DMS53 (cell line): ENCODE data around the gene PSMC1.

Experiments
- DNase-seq: peaks from one replicate; lab custom pipeline; 2025; lab: John Stamatoyannopoulos, UW

Gene PSMC1

DNA sequence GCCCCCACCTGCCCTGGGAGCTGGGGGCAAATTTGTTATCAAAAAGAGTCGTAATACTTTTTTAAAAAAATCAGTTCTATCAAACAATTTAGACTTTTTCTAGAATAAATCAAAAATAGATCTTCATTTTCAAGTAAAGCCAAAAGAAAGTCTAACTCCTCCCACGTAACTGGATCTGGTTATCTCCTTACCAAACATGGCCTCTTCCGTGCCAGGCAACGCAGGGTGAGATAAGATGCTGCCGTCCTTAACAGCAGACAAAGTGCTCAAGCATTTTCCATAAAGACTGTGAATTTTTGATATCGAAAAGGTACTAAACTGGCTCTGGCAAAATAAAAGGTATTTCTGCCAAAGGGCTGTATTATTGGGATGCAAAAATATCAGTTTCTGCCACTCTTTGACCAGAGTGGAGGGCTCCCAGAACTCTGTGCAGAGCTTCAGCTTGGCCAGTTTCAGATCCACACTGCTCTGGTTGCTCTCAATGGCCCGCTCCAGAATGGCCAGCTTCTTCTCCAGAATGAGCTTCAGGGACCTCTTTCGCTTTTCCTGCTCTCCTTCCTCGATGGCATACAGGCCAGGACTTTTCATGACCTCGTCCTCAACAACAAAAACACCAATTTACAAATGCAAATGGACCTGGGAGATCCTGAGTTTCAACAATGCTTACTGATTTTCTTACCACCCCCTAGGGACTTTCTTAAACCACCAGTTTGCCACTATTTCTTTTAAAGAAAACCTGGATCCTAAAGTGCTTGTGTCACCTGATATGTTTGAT is 46.4 kb downstream of the PSMC1 start:
- no peak for DNase-seq

DNA sequence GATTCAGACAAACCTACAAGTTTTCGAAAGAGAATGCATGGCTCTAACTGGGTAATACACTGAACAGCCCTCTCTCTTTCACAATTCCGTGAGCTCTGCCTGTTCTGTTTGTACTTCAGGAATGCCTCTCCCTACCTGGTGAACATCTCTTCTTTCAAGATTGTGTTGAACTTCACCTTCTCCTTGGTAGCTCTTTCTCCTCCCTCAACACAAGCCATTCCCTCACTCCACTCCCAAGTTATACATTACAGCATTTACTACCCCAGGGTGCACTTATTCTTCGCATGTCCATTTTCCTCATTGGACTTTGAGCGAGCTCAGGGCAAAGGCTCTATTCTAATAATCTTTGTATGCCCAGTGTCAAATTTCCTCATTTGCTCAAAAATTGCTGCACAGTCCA is 47.1 kb downstream of the PSMC1 start:
- DNase-seq, result no peak

DNA sequence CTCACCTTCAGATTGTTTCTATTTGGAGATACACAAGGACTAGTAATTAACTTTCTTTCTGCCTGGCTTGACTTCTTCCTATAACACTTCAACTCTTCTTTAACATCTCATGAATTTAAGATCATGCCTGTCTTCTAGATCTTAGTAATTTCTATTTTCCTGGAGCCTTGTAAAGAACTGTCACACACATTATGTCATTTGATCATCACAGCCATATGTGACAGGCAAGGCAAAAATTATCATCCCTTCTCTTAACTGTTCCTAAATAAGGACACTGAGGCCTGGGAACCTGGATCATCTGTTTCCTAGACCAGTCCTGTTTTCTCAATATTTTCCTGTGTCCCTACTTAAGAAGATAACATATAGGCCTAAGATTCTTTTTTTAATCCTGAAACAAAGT is 48.1 kb downstream of the PSMC1 start:
- no peak for DNase-seq

DNA sequence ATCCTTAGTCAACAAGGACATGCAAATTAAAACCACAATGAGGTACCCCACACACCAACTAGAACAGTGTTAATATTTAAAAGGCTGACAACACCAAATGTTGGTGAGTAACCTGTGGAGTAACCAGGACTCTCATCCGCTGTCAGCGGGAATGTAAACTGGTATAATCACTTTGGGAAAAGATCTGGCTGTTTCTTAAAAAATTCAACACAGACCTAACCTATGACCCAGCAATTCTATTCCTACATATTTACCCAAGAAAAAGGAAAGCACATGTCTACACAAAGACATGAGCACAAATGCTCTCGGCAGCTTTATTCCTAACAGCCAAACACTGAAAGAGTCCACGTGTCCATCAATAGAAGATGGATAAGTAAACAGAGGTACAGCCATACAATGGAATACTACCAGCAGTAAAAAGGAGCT is 48.8 kb downstream of the PSMC1 start:
- no peak for DNase-seq

DNA sequence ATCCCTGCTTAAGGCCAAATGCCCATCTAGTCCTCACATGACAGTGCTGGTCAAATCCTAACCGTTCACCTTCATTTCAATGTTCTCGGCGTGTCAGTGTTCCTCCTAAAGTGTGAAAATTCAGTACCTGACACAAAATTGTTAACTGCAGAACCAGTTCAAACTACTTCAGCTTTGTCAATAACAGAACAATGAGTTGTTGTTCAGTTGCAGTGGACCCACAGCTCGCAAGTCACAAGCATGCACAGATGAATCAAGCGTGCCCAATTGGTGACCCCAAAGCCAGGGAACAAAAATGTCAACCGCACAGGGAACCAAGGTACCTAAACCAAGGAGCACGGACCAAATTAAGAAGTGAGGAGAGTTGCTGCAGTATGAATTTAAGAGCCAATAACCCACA is 52.2 kb downstream of the PSMC1 start:
- no peak for DNase-seq

DNA sequence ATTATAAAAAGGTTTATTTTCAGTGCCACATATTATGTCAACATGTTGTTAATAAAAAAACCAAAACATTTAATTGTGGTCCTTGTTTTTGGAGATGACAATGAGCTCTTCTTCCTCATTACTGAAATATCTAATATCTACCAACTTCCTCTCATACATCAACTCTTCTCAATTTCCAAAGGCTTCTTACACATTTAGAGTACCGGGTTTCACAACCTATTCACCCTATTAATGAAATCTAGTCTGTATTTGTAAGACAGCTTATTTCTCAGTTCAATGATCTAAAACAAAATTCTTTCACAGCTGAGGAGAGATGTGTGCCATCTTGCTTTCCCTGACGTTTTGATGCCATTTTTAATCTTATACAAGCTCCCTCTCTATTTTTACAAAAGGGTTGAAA is 60.9 kb downstream of the PSMC1 start:
- DNase-seq, result no peak

DNA sequence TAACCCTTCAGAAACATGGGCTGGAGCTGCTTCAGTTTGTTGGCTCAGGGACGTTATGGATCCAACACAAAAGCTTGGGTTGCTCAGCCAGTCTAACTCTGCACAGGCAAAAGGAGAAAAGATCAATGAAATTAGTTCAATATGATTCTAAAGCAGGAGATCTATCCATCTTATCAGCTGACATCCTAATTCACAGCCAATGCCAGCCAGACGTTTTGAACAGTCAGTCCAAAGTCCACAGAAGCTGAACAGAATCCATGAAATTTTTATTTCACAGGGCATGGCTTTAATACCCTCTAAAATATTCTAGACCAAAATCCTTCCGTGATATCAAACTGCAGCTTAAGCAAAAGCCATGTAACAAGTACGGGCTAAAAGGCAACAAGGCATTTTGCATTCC is 61.7 kb downstream of the PSMC1 start:
- no peak for DNase-seq

DNA sequence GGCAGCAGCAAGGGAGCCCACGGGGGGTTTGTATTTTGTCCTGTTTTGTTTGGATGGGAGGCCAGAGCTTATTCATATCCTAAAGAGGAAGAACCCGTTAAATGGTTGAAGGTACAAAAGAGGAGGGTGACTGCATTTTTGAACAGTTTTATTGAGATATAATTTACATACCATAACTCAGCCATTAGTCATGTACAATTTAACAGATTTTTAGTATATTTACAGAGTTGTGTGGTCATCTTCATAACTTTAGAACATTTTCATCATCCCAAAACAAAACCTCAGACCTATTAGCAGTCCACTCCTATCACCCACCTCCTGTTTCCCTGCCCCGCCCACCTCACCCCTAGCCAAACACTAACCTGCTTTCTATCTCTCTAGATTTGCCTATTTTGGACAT is 62.8 kb downstream of the PSMC1 start:
- no peak for DNase-seq

DNA sequence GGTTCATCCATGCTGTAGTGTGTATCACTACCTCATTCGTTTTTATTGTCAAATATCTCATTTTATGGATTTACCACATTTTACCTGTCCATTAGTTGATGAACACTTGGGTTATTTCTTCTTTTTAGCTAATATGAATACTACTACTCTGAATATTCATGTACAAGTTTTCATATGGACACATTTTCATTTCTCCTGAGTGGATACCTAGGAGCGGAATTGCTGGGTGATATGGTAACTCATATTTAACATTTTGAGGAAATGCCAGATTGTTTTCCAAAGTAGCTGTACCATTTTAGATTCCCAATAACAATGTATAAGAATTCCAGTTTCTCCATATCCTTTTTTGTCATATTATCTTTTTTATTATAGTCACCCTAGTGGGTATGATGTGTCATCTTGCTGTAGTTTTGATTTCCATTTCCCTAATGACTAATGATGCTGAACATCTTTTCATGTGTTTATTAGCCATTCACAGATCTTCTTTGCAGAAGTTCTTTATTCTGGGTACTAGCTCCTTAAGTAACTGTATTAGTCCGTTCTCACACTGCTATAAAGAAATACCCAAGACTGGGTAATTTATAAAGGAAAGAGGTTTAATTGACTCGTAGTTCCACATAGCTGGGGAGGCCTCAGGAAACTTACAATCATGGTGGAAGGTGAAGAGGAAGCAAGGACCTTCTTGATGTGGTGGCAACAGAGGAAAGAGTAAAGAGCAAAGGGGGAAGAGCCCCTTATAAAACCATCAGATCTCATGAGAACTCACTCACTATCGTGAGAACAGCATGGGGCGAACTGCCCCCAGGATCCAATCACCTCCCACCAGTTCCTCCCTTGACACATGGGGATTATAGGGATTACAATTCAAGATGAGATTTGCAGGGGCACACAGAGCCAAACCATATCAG is 63.5 kb downstream of the PSMC1 start:
- DNase-seq, result no peak

DNA sequence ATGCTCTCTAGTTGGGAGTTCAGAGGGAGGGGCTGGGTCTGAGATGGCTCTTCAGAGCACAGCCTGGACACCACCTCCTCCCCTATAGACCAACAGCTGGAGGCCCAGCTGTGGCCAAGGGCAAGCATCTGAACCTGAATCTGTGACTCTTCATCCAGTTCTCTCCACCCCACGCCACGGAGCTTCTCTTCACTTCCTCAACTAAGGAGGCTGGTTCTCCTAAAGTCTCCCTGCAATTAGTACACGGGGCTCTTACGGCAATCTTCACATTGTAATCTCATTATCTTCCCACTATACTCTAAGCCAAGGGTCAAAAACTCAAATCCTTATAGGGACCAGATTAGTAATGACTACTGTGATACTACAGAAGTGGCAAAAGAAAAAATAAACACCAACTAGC is 65.5 kb downstream of the PSMC1 start:
- no peak for DNase-seq
